GM23248 (cell line): ENCODE data around the gene IMP3.
"Not testable (repeated sequence)": the region's sequence is repeated elsewhere in the genome, so short reads cannot be mapped to it uniquely, and the experiment has no call there.

ENCODE experiments used
- EZH2 ChIP-seq: fragments of 200-600 bp; sonication (generic); IDR thresholded peaks from 2 replicates; pipeline ENCODE4 v1.6.1; 2018; ENCODE audit warnings: antibody characterized with exemption, mild to moderate bottlenecking; ENCODE audit not compliant: insufficient read depth, poor library complexity, severe bottlenecking
- EZH2phosphoT487 ChIP-seq: fragments of 200-600 bp; sonication (generic); IDR thresholded peaks from 2 replicates; pipeline ENCODE4 v1.6.1; 2018; ENCODE audit warnings: antibody characterized with exemption, moderate library complexity, mild to moderate bottlenecking, low read depth; ENCODE audit not compliant: insufficient read depth

- TF ChIP-seq EZH2phosphoT487, EZH2: not testable (repeated sequence)
Observed at GRCh38 chr15:75686212-75686642, 46.2 kb upstream of the IMP3 start.
